Ectodermal cell (in vitro differentiated cells): ENCODE data around the gene CNIH3.

Source experiments
- H3K27ac ChIP-seq: 2 replicates; pipeline ENCODE4 v1.7.0; 2013; ENCODE audit warnings: mild to moderate bottlenecking, low read depth, low read length; ENCODE audit not compliant: insufficient read depth, poor library complexity, severe bottlenecking
- H3K27me3 ChIP-seq: 2 replicates; pipeline ENCODE4 v1.7.0; 2013; ENCODE audit warnings: mild to moderate bottlenecking, low read length; ENCODE audit not compliant: insufficient read depth, control insufficient read depth, poor library complexity, severe bottlenecking
- H3K36me3 ChIP-seq: one replicate; pipeline ENCODE4 v1.7.0; 2013; ENCODE audit warnings: low read length; ENCODE audit not compliant: control insufficient read depth, insufficient read depth
- H3K4me1 ChIP-seq: one replicate; pipeline ENCODE4 v1.7.0; 2013; ENCODE audit warnings: low read length; ENCODE audit not compliant: control insufficient read depth, insufficient read depth
- H3K4me3 ChIP-seq: 2 replicates; pipeline ENCODE4 v1.7.0; 2013; ENCODE audit warnings: low read depth, low read length, control low read depth; ENCODE audit not compliant: insufficient read depth
- H3K9me3 ChIP-seq: 2 replicates; pipeline ENCODE4 v1.7.0; 2013; ENCODE audit warnings: mild to moderate bottlenecking, low read length, moderate library complexity; ENCODE audit not compliant: control insufficient read depth
- WGBS, 2 experiments: methylation state at CpG; one replicate each; pipeline ENCODE4 v1.1.7; 2013; ENCODE audit warnings: missing lambda C conversion rate in 2 of 2; 5-methylcytosine and 5-hydroxymethylcytosine counted together

CNIH3 gene

DNA sequence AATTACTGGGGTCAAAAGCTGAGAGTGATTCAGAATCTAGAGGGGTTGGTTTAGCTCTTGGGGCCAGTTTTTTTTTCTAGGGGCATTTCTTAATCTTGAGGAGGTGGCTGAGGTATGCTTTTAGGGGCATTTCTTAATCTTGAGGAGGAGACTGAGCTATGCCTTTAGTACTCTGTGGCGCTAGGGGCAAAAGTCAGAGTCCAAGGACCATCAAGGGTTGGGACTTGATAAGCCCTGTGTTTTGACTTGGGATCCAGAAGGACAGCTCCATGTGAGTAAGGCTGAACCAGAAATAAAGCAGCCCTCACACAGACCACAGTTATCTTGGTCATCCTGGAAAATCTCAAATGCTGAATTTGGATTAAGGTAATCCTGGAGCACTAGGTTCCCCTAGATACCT is 3.9 kb upstream of the CNIH3 start:
- H3K4me3 ChIP-seq = no peak overlapping the region
- H3K27me3 ChIP-seq = peaks cover 37% of the 10 kb centered on the region
- H3K36me3 ChIP-seq = no peaks in the 10 kb centered on the region
- no peaks in the 10 kb centered on the region for H3K9me3 ChIP-seq
- no peak overlapping the region for H3K27ac ChIP-seq
- H3K4me1 ChIP-seq = peaks cover 3% of the 10 kb centered on the region
- 95 to 100% methylated on average over 1 of the region's 1 CpG for WGBS, 2 experiments

DNA sequence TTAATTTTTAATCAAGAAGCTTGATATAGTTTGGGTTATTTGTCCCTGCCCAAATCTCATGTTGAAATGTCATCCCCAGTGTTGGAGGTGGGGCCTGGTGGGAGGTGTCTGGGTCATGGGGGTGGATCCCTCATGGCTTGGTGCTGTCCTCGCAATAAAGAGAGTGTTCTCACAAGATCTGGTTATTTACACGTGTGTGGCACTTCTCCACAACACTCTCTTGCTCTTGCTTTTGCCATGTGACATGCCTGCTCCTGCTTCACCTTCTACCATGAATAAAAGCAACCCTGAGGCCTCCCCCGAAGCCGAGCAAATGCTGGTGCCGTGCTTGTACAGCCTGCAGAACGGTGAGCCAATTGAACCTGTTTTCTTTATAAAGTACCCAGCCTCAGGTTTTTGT is 2.6 kb upstream of the CNIH3 start:
- Histone ChIP-seq H3K27me3 (peaks cover 49% of the 10 kb centered on the region), H3K4me3 (no peak overlapping the region), H3K36me3 (no peaks in the 10 kb centered on the region), H3K9me3 (no peaks in the 10 kb centered on the region), H3K4me1 (peaks cover 7% of the 10 kb centered on the region), H3K27ac (no peak overlapping the region)
- 93% methylated on average over 6 of the region's 6 CpGs for WGBS, 2 experiments

DNA sequence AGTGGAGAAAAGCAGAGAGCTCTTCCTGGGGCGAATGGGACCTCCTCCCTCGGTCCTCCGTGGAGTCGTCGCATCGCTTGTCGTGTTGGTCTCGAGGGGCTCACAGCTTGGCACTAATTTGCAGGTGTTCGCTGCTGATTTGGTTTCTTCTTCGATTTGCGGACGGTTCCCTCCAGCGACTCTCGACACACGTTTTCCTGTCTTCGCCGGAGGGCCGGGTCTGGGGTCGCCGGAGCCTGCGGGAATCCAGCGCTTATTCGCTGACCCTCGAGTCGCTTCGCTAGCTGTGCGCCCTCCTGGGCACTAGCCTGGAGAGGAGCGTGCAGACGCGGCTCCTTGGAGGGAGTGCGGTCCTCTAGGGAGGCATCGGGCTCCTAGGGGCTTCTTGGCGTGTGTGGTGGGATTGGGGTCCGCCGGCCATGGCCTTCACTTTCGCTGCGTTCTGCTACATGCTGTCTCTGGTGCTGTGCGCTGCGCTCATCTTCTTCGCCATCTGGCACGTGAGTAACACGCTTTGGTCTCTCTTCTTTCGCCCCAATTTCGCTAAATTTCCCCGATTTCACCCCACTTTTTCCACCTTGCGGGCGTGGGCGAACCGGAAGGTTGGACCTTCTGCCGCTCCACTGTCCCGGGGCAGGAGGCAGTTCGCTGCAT is 766 bp downstream of the CNIH3 start:
- peaks cover 75% of the 10 kb centered on the region for H3K27me3 ChIP-seq
- H3K36me3 ChIP-seq = no peaks in the 10 kb centered on the region
- H3K9me3 ChIP-seq = no peaks in the 10 kb centered on the region
- H3K27ac ChIP-seq = no peak overlapping the region
- H3K4me1 ChIP-seq = peaks cover 7% of the 10 kb centered on the region
- 1 to 2% methylated on average over 52 of the region's 52 CpGs for WGBS, 2 experiments
- H3K4me3 ChIP-seq = peak overlapping the region; percentile 52

DNA sequence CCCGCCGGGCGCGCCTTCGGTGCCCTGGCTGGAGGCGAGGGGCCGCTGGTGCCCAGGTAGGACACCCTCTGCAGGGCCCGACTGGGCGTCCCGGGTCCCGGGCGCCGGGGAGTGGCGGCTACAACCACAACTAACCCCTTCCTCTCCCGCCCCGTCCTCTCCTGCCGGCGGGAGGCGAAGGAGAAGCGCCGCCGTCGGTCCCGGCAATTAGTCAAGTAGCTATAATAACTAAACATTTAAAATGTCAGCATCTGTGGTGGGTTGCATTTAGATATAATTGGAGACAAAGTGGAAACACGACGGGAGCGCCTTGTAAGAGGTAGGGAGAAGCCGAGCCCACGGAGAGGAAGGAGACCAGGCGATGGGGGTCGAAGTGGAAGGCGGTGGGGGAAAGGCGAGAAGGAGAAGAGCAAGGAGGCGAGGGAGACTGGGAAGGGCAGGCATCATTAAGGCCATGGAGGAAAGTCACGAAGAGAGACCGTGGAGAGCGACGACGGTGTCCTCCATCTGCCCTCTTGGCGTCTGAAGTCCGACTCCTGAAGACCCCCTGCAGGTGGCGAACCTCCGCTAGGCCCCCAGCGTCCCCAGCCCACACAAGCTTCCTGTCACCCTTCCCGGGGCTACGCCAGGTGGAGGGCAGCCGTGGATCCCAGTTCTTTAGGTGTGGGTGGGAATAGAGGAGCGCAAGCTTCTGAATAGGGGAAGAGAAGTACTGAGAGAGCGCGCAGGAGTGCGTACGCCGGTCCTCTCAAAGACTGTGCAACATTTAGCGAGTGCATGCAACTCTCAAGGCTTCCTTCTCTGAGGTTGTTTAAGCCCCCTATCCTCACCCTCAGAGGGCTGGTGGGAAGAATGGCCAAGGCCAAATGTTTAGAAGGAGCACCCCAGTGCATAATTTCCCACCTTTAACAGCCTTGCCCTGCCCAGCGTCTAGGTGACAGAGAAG is 1.6 kb downstream of the CNIH3 start:
- WGBS, 2 experiments = 5 to 6% methylated on average over 55 of the region's 55 CpGs
- Histone ChIP-seq H3K27me3 (peaks cover 75% of the 10 kb centered on the region), H3K4me3 (peak overlapping the region; percentile 52), H3K27ac (no peak overlapping the region), H3K9me3 (no peaks in the 10 kb centered on the region), H3K36me3 (no peaks in the 10 kb centered on the region), H3K4me1 (peaks cover 7% of the 10 kb centered on the region)

DNA sequence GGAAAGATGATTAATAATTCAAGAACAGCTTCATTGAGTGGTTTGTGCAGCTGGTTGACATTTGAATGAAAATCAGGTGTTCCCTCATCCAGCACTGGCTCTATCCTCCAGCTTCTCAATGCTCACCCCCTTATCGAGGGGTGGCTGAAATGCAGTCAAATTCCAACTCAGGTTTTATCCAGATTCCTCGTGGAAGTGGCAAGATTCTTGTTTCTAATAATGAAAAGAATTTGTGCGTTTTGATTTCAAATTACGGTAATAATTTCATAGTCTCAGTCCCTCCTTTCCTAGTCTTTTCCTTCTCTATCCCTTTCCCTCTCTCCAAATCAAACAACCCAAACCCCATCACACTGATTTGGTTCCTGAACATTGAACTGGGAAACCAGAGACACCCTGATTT is 3.1 kb downstream of the CNIH3 start:
- H3K27me3 ChIP-seq = peaks cover 68% of the 10 kb centered on the region
- H3K27ac ChIP-seq = no peak overlapping the region
- H3K9me3 ChIP-seq = no peaks in the 10 kb centered on the region
- WGBS, 2 experiments = 85 to 91% methylated on average over 4 of the region's 4 CpGs
- H3K4me1 ChIP-seq = peaks cover 7% of the 10 kb centered on the region
- H3K36me3 ChIP-seq = no peaks in the 10 kb centered on the region
- H3K4me3 ChIP-seq = no peak overlapping the region

DNA sequence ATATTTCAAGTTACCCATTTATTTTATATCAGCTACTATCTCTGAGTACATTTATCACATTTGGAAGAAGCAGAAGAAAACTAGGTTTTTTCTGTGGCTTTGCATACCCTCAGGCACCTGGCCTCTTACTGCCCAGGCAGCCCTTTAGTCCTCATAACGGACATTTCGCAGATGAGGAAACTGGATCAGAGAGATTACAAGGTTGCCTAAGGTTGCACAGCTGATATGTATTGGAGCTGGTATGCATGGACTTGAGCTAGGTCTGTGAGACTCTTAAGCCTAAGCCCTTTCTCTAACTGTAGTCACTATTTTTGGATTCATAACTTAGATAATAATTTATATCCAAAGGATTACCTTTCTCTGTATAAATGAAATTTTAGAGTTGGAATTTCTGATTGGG is 4.0 kb downstream of the CNIH3 start:
- Histone ChIP-seq H3K27ac (no peak overlapping the region), H3K36me3 (no peaks in the 10 kb centered on the region), H3K27me3 (peaks cover 59% of the 10 kb centered on the region), H3K4me3 (no peak overlapping the region), H3K9me3 (no peaks in the 10 kb centered on the region), H3K4me1 (peaks cover 7% of the 10 kb centered on the region)
- 89 to 99% methylated on average over 2 of the region's 2 CpGs for WGBS, 2 experiments

DNA sequence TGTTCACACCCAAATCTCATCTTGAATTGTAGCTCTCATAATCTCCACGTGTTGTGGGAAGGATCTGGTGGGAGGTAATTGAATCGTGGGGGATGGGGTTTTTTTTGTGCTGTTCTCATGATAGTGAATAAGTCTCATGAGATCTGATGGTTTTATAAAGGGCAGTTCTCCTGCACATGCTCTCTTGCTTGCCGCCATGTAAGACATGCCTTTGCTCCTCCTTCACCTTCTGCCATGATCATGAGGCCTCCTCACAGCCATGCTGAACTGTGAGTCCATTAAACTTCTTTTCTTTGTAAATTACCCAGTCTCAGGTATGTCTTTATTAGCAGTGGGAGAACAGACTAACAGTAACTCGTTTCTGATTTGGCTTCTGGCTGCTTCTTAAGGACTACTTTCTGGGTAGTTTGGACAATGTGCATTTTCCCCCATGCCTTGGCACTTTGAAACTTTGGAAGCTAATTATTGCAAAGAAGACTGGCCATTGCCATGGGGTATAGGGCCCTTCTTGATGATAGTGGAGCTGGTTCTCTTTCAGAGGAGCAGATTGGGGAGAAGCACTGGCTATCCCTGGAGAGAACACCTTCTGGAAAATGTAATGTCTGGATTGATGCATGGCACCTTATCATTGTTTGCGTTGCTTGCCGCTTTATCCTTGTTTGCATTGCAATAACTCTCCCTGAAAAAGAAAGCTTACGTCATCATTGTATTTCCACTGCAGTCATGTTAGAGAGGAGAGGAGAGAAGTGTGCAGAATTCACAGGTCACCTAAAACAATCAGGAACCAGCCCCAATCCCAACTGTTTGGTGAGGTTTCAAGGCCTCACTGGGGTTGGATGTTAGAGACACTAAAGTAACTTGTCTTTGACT is 5.9 kb downstream of the CNIH3 start:
- no peaks in the 10 kb centered on the region for H3K36me3 ChIP-seq

DNA sequence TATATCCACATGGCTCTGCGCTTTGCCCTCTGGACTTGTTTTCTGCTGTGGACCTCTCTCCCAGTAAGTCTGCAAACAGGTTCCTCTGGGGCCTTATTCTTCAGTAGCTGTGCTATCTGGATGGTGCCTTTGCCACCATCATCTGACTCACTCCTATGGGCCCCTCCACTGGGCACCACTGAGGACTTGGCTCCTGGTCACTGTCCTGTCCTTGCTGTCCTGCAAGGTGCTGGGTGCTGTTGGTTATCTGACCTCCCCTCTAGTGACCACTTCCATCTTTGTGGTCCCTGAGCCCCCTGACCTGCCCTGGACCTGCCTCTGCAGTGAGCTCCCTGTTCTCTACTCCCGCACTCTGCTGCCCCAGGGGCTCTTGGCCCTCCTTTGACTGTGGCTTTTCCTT is 6.7 kb downstream of the CNIH3 start:
- Histone ChIP-seq H3K4me3 (no peak overlapping the region), H3K4me1 (no peaks in the 10 kb centered on the region), H3K36me3 (no peaks in the 10 kb centered on the region), H3K9me3 (no peaks in the 10 kb centered on the region), H3K27me3 (peaks cover 32% of the 10 kb centered on the region), H3K27ac (no peak overlapping the region)
- 94 to 95% methylated on average over 2 of the region's 2 CpGs for WGBS, 2 experiments

More for the DNA sequence above, 5.9 kb downstream of the CNIH3 start:
- WGBS, 2 experiments = 82 to 90% methylated on average over 7 of the region's 7 CpGs
- peaks cover 40% of the 10 kb centered on the region for H3K27me3 ChIP-seq
- peaks cover 6% of the 10 kb centered on the region for H3K4me1 ChIP-seq
- no peak overlapping the region for H3K27ac ChIP-seq
- H3K9me3 ChIP-seq = no peaks in the 10 kb centered on the region
- H3K4me3 ChIP-seq = no peak overlapping the region

DNA sequence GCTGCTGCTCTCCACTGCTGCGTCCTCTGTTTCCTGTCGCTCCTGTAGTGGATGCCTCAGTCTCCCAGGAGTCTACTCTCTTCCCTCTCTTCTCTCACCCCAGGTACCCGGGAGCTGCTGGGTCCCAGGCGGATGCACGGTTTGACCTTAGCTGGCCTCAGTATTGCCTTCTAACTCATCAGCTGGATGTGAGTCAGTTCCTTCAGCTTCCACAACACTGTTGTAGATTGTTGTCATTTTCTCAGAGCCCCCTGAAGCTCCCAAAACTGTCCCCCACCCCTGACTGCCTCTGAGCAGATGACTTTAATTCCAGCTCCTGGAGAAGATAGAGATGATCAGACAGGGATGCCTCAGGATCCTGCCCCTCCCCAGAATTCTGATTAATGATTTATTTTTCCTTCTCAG is 7.2 kb downstream of the CNIH3 start:
- H3K27ac ChIP-seq = no peak overlapping the region
- WGBS, 2 experiments = 91 to 93% methylated on average over 5 of the region's 5 CpGs
- H3K36me3 ChIP-seq = no peaks in the 10 kb centered on the region
- H3K4me1 ChIP-seq = no peaks in the 10 kb centered on the region
- peaks cover 27% of the 10 kb centered on the region for H3K27me3 ChIP-seq
- no peaks in the 10 kb centered on the region for H3K9me3 ChIP-seq
- H3K4me3 ChIP-seq = no peak overlapping the region
